Medulla oblongata (tissue), 1 donor: Measurements from ENCODE around the gene MBD3L5.
A peak's percentile ranks its signal among the peaks of the same experiment; 100 is the strongest.
"Not testable (repeated sequence)": the region's sequence is repeated elsewhere in the genome, so short reads cannot be mapped to it uniquely, and the experiment has no call there.

ENCODE experiments used
- DNase-seq: peaks from one replicate; pipeline ENCODE4 v3.0.0-alpha.2; 2015; ENCODE audit errors: extremely low spot score

Gene MBD3L5

DNA sequence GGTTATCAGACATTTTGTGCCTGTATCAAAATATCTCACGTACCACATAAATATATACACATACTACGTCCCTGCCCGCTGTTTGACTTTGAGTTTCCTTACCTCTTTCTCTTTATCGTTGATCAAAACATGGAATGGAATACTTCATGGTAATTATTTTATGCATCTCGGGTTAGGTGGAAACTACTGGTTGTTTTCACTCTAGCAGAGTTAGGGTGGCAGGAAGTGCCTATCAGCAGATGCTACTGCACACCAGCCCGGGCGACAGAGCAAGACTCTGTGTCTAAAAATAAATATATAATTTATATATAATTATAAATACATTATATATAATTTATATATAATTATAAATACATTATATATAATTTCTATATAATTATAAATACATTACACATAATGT lies 22.5 kb downstream of the MBD3L5 start:
- not testable (repeated sequence) for DNase-seq

DNA sequence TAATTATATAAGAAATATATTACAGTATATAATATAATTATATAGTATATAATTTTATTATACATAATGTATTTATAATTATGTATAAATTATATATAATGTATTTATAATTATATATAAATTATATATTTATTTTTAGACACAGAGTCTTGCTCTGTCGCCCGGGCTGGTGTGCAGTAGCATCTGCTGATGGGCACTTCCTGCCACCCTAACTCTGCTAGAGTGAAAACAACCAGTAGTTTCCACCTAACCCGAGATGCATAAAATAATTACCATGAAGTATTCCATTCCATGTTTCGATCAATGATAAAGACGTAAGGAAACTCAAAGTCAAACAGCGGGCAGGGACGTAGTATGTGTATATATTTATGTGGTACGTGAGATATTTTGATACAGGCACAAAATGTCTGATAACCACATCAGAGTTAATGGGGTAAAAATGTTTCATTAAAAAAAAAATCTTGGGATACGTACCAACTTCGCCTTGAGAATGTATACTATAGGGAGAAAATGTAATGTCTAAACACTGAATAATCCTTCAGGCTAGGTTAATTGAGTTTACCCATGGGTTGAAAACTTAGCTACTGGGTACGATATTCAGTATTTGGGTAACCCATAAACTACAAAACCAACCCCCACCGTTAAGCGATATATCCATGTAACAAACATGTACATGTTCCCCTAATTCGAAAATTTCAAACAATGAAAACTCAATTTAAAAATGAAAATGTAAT lies 24.4 kb downstream of the MBD3L5 start:
- peak; percentile 0 for DNase-seq

DNA sequence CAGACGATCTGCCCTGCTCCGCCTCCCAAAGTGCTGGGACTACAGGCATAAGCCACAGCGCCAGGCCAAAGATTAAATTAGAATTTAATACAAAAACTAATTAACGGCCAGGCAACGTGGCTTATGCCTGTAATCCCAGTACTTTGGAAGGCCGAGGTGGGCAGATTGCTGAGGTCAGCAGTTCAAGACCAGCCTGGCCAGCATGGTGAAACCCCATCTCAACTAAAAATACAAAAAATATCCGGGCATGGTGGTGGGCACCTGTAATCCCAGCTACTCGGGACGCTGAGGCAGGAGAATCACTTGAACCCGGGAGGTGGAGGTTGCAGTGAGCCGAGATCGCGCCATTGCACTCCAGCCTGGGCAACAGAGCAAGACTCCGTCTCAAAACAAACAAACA lies 25.3 kb downstream of the MBD3L5 start:
- DNase-seq = not testable (repeated sequence)

DNA sequence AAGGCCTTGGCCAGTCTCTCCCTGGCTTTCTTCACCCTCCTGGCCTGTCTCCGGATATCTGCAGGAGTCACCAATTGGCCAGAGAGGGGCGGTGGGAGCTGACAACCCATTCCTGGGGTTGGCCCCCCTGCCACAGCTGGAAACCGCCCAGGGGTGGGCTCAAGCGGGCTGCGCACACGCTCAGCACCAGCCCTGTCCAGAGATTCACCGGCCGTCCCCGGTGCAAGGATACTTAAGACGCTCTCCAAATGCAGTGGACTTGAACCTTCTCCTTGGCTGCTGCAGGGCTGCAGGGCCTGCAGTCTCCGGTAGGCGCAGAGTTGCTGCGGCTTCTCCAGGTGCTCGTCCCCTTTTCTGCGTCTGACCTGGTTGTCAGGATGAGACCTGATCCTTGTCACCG lies 26.0 kb downstream of the MBD3L5 start:
- not testable (repeated sequence) for DNase-seq

DNA sequence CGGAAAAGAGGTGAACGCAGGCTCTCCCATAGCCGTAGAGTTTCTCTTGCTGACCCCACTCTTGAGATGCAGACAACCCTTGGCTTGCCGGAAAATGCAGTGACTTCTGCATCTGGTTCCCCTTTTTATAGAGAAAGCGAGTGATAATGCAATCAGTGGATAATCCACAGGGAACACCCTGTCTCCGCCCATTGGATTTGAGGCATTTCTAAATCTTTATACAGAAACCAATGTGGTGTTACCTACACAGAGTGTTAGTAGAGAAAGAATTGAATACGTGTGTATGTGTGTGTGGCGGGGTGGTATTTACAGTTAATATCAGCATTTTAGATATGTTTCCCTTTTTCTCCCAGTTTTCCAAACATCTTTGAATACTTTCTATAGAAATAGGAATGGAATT lies 28.2 kb downstream of the MBD3L5 start, which contains the start of gene MBD3L3:
Gene MBD3L3, minus strand, starts transcription at position 101 of the 400 bp plus-strand sequence. Its CDS starts 71 bp downstream, at position 30.
- not testable (repeated sequence) for DNase-seq

DNA sequence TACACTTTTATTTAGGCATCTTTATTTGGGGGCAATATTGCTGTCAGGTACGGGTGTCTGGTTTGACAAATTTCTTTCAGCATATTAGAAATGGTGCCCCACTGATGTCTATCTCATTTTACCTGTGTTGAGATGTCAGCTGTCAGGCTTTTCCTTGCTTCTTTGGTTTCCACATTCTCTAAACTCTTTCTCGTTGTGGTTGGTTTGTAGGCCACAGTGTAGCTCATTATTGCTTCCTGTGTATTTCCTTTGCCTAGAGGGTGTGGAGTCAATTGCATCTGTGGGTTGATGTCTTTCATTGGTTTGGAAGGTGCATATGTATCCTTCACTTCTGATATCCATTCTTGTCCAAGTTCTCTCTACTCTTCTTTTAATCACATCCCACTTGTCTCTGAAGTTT lies 29.6 kb downstream of the MBD3L5 start:
- DNase-seq = not testable (repeated sequence)

DNA sequence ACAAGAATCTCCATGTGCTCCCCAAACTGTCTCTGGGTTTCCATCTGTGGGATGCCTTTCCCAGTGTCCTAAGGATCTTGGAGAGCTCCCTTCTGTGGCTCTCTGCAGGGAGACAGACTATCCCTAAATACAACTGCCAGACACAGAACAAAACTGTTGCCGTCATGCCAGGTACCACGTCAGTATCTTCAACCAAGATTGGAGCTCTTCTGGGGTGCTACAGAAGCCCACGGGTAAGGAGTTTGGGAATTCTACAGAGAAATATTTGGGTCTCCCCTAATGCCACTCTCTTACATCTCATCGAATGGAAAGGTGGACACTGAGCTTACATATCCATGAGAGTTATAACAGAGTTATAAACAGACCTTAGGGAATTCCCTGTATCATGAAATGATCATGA lies 33.0 kb downstream of the MBD3L5 start:
- no peak for DNase-seq

DNA sequence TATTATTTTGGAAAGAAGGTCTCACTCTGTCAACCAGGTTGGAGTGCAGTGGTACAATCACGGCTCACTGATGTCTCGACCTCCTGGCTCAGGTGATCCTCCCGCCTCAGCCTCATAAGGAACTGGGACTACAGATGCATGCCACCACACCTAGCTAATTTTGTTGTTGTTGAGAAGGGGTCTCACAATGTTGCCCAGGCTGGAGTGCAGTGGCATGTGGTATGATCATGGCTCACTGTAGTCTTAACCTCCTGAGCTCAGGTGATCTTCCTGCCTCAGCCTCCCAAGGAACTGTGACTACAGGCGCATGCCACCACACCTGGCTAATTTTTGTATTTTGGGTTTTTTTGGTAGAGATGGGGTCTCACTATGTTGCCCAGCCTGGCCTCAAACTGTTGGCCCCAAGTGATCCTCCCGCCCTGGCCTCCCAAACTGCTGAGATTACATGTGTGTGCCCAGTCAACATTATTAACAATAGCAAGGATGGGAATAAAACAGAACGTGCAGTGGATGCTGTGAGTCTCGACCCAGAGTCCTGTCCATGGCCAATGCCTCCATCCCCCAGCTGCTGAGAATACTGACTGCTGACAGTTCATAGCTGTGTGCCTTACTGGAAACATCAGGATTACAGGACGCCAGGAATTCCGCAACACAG lies 33.5 kb downstream of the MBD3L5 start:
- no peak for DNase-seq

DNA sequence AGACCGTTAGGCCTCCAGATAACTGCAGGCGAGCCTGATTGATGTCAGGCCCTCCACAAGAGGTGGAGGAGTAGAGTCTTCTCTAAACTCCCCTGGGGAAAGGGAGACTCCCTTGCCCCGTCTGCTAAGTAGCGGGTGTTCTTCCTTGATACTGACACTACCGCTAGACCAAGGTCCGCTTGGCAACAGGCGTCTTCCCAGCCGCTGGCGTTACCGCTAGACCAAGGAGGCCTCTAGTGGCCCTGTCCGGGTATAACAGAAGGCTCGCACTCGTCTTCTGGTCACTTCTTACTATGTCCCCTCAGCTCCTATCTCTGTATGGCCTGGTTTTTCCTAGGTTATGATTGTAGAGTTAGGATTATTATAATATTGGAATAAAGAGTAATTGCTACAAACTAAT lies 36.7 kb downstream of the MBD3L5 start:
- DNase-seq = not testable (repeated sequence)

DNA sequence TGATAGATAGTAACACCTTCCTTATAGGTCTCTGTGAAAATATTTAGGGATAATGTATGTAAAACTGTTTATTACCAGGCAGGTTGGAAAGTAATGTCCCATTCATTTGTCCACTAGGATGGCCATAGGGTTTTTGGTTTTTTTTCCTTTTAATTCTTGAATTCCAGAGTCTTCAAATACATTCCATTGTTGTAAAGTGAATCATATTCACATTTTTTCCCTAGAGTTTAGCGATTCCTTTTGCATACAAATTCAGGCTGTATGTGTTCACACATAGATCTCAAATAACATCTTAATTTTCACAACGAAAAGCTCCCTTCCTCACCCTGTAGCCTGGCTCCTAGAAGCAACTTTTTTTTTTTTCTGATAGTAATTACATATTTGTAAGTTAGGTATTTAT lies 37.3 kb downstream of the MBD3L5 start:
- no peak for DNase-seq

DNA sequence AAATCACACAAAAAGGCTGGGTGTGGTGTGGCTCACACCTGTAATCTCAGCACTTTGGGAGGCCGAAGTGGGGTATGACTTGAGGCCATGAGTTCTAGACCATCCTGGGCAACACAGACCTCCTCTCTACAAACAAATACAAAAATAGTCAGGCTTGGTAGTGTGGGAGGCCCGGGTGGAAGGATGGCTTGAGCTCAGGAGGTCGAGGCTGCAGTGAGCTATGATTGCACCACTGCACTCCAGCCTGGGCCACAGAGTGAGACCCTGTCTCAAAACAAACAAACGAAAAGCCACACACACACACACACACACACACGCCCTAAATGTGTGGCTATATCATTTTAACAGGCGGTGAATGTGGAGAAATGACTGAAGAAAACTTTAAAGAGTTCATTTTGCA lies 38.2 kb downstream of the MBD3L5 start:
- DNase-seq = no peak

DNA sequence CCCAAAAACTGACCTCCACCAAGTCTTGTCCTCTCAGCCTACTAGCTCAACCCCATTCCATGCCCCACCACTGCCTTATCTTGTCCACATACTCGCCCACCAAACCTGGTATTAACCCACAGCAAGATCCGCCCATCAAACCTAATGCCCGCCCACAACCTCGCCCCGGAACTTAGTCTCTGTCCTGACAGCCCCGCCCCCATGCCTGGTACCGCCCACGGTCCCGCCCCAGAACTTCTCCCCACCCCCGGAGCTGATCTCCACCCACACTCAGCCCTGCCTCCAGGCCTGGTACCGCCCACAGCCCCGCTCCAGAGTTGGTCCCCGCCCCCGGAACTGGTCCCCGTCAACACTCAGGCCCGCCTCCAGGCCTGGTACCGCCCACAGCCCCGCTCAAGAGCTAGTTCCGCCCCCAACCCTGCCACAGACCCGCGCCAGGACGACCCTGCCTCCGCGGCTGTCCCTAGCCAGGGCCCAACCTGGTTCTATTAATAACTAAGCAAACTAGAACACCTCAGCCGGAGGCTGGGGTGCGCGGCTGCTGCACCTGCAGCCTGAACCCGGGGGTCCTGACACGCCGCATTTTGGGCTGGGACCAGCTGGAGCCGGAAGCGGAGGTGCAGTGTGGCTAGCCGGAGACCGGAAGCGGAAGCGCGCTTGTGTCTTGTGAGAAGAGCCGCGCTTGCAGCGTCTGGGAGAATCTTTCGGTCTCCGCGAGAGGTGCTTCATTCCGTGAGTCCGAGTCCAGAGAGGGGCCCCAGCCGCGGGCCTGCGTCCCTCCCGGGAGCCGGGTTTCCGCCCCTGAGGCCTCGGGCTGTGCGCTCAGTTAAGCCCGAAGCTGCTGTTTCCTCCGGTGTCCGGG lies 38.9 kb downstream of the MBD3L5 start, which contains the start of gene ZNF557:
Gene ZNF557, plus strand, starts transcription at position 662 of the 862 bp plus-strand sequence. CDS start 5,372 bp downstream, outside the sequence.
- peak; percentile 97 for DNase-seq

DNA sequence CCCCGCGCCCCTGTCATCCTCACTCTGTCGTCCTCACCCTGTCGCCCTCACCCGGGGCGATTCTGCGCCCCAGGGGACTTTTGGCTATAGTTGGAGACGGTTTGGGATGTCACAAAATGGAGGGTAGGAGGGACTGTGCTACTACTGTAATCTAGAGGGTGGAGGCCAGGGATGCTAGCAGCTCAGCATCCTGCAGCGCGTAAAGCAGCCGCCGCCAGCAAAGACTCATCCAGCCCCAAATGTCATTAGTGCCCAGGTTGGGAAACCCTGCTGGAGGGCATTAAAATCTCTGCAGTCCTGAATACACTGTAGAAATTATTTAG lies 39.5 kb downstream of the MBD3L5 start:
- no peak for DNase-seq

DNA sequence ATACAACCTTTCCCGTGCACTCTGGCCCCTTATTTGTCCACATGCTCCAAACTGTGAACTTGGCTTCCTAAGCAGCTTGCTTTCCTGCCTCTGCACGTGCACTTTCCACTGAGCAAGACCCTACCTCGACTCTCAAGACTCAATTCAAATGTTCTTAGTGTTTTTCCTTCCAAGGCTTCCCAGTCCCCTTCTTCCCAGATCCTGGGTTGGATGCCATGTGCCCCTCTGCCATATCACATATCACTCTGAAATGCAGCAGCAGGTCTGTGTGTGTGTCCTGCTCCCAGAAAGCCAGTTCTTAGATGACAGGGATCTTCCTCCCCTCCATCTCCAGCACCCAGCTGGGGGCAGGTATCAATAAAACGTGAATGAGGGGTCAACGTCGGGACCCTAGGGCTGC lies 42.2 kb downstream of the MBD3L5 start:
- no peak for DNase-seq

DNA sequence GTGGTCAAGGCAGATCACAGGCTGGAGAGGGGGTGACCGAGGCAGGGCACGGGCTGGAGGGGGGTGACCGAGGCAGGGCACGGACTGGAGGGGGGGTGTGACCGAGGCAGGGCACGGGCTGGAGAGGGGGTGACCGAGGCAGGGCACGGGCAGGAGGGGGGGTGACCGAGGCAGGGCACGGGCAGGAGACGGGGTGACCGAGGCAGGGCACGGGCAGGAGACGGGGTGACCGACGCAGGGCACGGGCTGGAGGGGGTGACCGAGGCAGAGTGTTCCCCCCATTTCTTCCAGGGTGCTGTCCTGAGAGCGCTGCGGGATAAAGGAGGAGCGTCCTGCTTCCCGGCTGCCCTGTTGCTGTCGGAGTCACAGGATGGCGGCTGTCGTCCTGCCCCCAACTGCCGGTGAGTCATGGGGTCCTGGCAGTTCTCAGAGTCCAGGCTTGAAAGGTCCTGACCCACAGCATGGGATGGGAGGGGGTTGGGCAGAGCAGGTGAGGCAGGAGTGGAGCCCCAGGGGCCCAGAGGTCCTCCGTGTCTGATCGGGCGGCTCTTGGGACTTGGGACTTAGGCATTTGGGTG lies 44.4 kb downstream of the MBD3L5 start:
- DNase-seq = no peak

DNA sequence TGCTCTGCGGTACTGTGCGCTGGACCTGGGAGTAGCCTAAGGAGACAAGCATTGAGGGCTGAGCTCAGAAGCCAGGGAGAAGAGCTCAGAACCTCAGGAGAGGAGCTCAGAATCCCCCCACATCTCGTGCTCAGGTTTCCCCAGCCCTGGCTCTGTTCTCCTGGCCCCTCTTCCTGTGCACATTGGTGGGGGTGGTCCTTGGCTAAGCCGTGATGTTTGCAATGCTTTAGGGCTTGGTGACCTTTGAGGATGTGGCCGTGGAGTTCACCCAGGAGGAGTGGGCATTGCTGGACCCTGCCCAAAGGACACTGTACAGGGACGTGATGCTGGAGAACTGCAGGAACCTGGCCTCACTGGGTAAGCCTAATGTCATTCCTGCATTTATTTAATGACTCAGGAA lies 45.8 kb downstream of the MBD3L5 start:
- no peak for DNase-seq

DNA sequence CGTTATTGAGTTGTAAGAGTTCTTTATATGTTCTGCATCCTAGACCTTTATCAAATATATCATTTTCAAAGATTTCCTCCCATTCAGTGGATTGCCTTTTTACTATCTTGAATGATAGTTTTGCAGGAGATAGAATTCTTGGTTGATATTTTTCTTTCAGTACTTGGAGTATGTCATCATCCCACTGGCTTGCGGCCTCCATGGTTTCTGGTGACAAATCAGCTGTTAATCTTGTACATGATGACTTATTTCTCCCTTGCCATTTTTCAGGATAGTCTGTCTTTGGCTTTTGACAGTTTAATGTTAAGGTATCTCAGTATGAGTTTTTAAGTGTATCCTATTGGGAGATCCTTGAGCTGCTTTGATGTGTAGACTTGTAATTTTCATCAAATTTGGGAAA lies 47.6 kb downstream of the MBD3L5 start:
- DNase-seq = no peak
